Endodermal cell (in vitro differentiated cells): ENCODE results near the gene CAB39. TPM values are rescaled to one million over a fixed set of nuclear protein-coding genes. Genes with fewer than 3 reads are reported as not detected.

ENCODE experiments used
- DNase-seq: peaks from one replicate; pipeline ENCODE4 v3.0.0-alpha.2; 2017
- H3K27ac ChIP-seq: 2 replicates; pipeline ENCODE4 v1.5.1; 2013; ENCODE audit warnings: mild to moderate bottlenecking, low read depth, low read length, moderate library complexity
- H3K27me3 ChIP-seq: 2 replicates; pipeline ENCODE4 v1.6.1; 2013; ENCODE audit warnings: mild to moderate bottlenecking, low read length, moderate library complexity; ENCODE audit not compliant: insufficient read depth, control insufficient read depth, poor library complexity, severe bottlenecking
- H3K36me3 ChIP-seq: 2 replicates; pipeline ENCODE4 v1.7.0; 2013; ENCODE audit warnings: mild to moderate bottlenecking, low read length, moderate library complexity; ENCODE audit not compliant: control insufficient read depth, insufficient read depth
- H3K4me1 ChIP-seq: one replicate; pipeline ENCODE4 v1.7.0; 2013; ENCODE audit warnings: low read length; ENCODE audit not compliant: control insufficient read depth, insufficient read depth
- H3K4me3 ChIP-seq: 2 replicates; pipeline ENCODE4 v1.5.1; 2013; ENCODE audit warnings: mild to moderate bottlenecking, low read length, moderate library complexity
- H3K9ac ChIP-seq: 2 replicates; pipeline ENCODE4 v1.6.1; 2013; ENCODE audit warnings: mild to moderate bottlenecking, low read length, moderate library complexity; ENCODE audit not compliant: poor library complexity, severe bottlenecking; ENCODE audit errors: extremely low read depth
- H3K9me3 ChIP-seq: 2 replicates; pipeline ENCODE4 v1.6.1; 2013; ENCODE audit warnings: mild to moderate bottlenecking, low read length, moderate library complexity; ENCODE audit not compliant: control insufficient read depth
- H3K27ac Mint-ChIP-seq: 2 replicates; pipeline ENCODE4 v1.8.0; 2020; ENCODE audit warnings: mixed read lengths
- H3K27me3 Mint-ChIP-seq: 2 replicates; pipeline ENCODE4 v1.8.0; 2021; ENCODE audit warnings: mild to moderate bottlenecking, mixed read lengths; ENCODE audit not compliant: insufficient read depth
- H3K36me3 Mint-ChIP-seq: 2 replicates; pipeline ENCODE4 v1.8.0; 2020; ENCODE audit warnings: low read depth, mixed read lengths
- H3K4me1 Mint-ChIP-seq: 2 replicates; pipeline ENCODE4 v1.8.0; 2020; ENCODE audit warnings: mixed read lengths
- H3K4me3 Mint-ChIP-seq: 2 replicates; pipeline ENCODE4 v1.8.0; 2020; ENCODE audit warnings: mild to moderate bottlenecking, moderate library complexity, mixed read lengths
- H3K9me3 Mint-ChIP-seq: 2 replicates; pipeline ENCODE4 v1.8.0; 2020; ENCODE audit warnings: mild to moderate bottlenecking, mixed read lengths
- CTCF ChIP-seq: fragments of 200-600 bp; sonication (generic); conservative IDR thresholded peaks from 2 replicates; pipeline ENCODE4 v1.5.0; 2021; ENCODE audit warnings: antibody characterized with exemption, mild to moderate bottlenecking
- WGBS, 2 experiments: methylation state at CpG; one replicate each; pipeline versions ENCODE4 v1.1.5 to v1.1.7; 2013; ENCODE audit warnings: missing lambda C conversion rate in 2 of 2, mixed read lengths in 1 of 2; ENCODE audit not compliant: insufficient coverage in 1 of 2, insufficient read length in 1 of 2; 5-methylcytosine and 5-hydroxymethylcytosine counted together
- total RNA-seq, 2 donors: library from RNA; stranded (reverse); fragmentation: NEBNext Ultra II Directional in 1 of 2; extraction: Animal tissue kit (Norgen Biotek cat#: 25700) in 1 of 2; gene quantifications; 2 replicates in 1 of 2; 3 replicates in 1 of 2; pipeline ENCODE4 v1.2.1, GENCODE V29; 2021

The CAB39 gene
- total RNA-seq, 2 donors from 2014 or later: 41.4 to 48.4 TPM

- 80 to 89% methylated on average over 1 to 3 of the region's 3 CpGs for WGBS, 2 experiments
- Histone ChIP-seq H3K4me3 (no peak overlapping the region), H3K27me3 (no peaks in the 10 kb centered on the region), H3K4me1 (peaks cover 4% of the 10 kb centered on the region), H3K36me3 (peaks cover 40% of the 10 kb centered on the region), H3K9me3 (peaks cover 8% of the 10 kb centered on the region), H3K27ac (no peak overlapping the region), H3K9ac (no peak overlapping the region)
- Mint-ChIP-seq H3K4me3 (no peak overlapping the region), H3K36me3 (peaks cover 22% of the 10 kb centered on the region), H3K9me3 (peaks cover 3% of the 10 kb centered on the region), H3K27ac (no peak overlapping the region), H3K27me3 (no peaks in the 10 kb centered on the region), H3K4me1 (peaks cover 17% of the 10 kb centered on the region)
- no peak for DNase-seq
- TF ChIP-seq CTCF: no peak
These were observed 66.5 kb downstream of the CAB39 start for GRCh38 chr2:230779126-230779525.

- H3K36me3 ChIP-seq: peaks cover 43% of the 10 kb centered on the region
- no peak overlapping the region for H3K9ac ChIP-seq
- H3K36me3 Mint-ChIP-seq: peaks cover 26% of the 10 kb centered on the region
- H3K27ac Mint-ChIP-seq: no peak overlapping the region
- H3K4me3 ChIP-seq: no peak overlapping the region
- no peaks in the 10 kb centered on the region for H3K27me3 ChIP-seq
- peaks cover 22% of the 10 kb centered on the region for H3K4me1 Mint-ChIP-seq
- H3K9me3 ChIP-seq: peaks cover 13% of the 10 kb centered on the region
- WGBS, 2 experiments: 92 to 100% methylated on average over 1 of the region's 1 CpG
- no peak for TF ChIP-seq CTCF
- peaks cover 8% of the 10 kb centered on the region for H3K9me3 Mint-ChIP-seq
- no peak for DNase-seq
- peaks cover 4% of the 10 kb centered on the region for H3K4me1 ChIP-seq
- no peak overlapping the region for H3K27ac ChIP-seq
- H3K27me3 Mint-ChIP-seq: no peaks in the 10 kb centered on the region
- no peak overlapping the region for H3K4me3 Mint-ChIP-seq
These were observed 67.0 kb downstream of the CAB39 start for GRCh38 chr2:230779607-230780006.

GRCh38 chr2:230781130-230781797 is 68.6 kb downstream of the CAB39 start:
- 84 to 89% methylated on average over 5 of the region's 5 CpGs for WGBS, 2 experiments
- no peak overlapping the region for H3K4me3 Mint-ChIP-seq
- DNase-seq: peak; percentile 76
- peaks cover 46% of the 10 kb centered on the region for H3K36me3 ChIP-seq
- H3K9ac ChIP-seq: no peak overlapping the region
- H3K36me3 Mint-ChIP-seq: peaks cover 37% of the 10 kb centered on the region
- H3K27ac Mint-ChIP-seq: peak overlapping the region; percentile 28
- H3K4me3 ChIP-seq: no peak overlapping the region
- no peaks in the 10 kb centered on the region for H3K27me3 Mint-ChIP-seq
- no peak overlapping the region for H3K27ac ChIP-seq
- no peak for TF ChIP-seq CTCF
- no peaks in the 10 kb centered on the region for H3K27me3 ChIP-seq
- peaks cover 18% of the 10 kb centered on the region for H3K9me3 ChIP-seq
- peaks cover 31% of the 10 kb centered on the region for H3K4me1 Mint-ChIP-seq
- H3K4me1 ChIP-seq: peaks cover 4% of the 10 kb centered on the region
- H3K9me3 Mint-ChIP-seq: peaks cover 13% of the 10 kb centered on the region
